Stimulated activated CD8-positive, alpha-beta memory T cell treated with anti-CD3 and anti-CD28 coated beads, Interleukin-15, amount 100 ng/mL, for 48 hours (primary cell): Measurements from ENCODE around the gene PKP2.

Experiments used
- DNase-seq, 2 donors: peaks; one replicate each; pipeline ENCODE4 v3.0.0-alpha.2; 2020; ENCODE audit warnings: low read depth in 2 of 2

PKP2 gene

GRCh38 chr12:32755654-32756475 lies 140.7 kb downstream of the PKP2 start, which contains the start of gene YARS2:
Gene YARS2, minus strand, starts transcription at chr12:32755897. Its CDS starts 23 bp downstream, at chr12:32755874.
- DNase-seq = peak; percentile 81 to 83

GRCh38 chr12:32755051-32755653 lies 141.4 kb downstream of the PKP2 start:
- DNase-seq = peak; percentile 56 to 68

GRCh38 chr12:32754111-32754510 lies 142.5 kb downstream of the PKP2 start:
- DNase-seq = no peak

- DNase-seq = no peak
These were observed 143.0 kb downstream of the PKP2 start for GRCh38 chr12:32753605-32754004.

- DNase-seq = no peak
These were observed 153.3 kb downstream of the PKP2 start for GRCh38 chr12:32743264-32743663.

- DNase-seq = no peak
These were observed 154.4 kb downstream of the PKP2 start for GRCh38 chr12:32742133-32742532.
